OCI-LY3 (cell line): ENCODE measurements around the gene GTPBP1.
A peak's percentile ranks its signal among the peaks of the same experiment; 100 is the strongest.

Experiments used
- H2AFZ ChIP-seq: fragments of 200-600, 300-600 bp; shearing (Covaris generic); 2 replicates; pipeline ENCODE4 v1.6.0; 2014; ENCODE audit warnings: antibody characterized with exemption, low read depth, low read length
- H3K27ac ChIP-seq: fragments of 200-600, 300-600 bp; sonication (generic); 2 replicates; pipeline ENCODE4 v1.5.1; 2014; ENCODE audit warnings: mild to moderate bottlenecking, low read length, moderate library complexity, mixed read lengths
- H3K27me3 ChIP-seq: fragments of 200-600, 300-600 bp; sonication (generic); 2 replicates; pipeline ENCODE4 v1.6.1; 2014; ENCODE audit warnings: low read depth, low read length, mixed read lengths
- H3K36me3 ChIP-seq: fragments of 200-600, 300-600 bp; sonication (generic); replicated peaks from 2 replicates; pipeline ENCODE3; 2014; ENCODE audit warnings: low read depth, low read length, mixed read lengths
- H3K4me1 ChIP-seq: fragments of 300-600, 200-600 bp; sonication (generic); 2 replicates; pipeline ENCODE4 v1.6.1; 2014; ENCODE audit warnings: low read length, mixed read lengths
- H3K4me2 ChIP-seq: fragments of 200-600, 300-600 bp; sonication (generic); 2 replicates; pipeline ENCODE4 v1.6.1; 2014; ENCODE audit warnings: low read length, mixed read lengths
- H3K4me3 ChIP-seq: fragments of 300-600, 200-600 bp; sonication (generic); 2 replicates; pipeline ENCODE4 v1.5.1; 2014; ENCODE audit warnings: antibody characterized with exemption, mild to moderate bottlenecking, low read length, moderate library complexity
- H3K79me2 ChIP-seq: fragments of 300-600, 200-600 bp; shearing (Covaris generic); 2 replicates; pipeline ENCODE4 v1.6.1; 2014; ENCODE audit warnings: mild to moderate bottlenecking, low read length, mixed read lengths
- H3K9ac ChIP-seq: fragments of 300-600, 200-600 bp; shearing (Covaris generic); 2 replicates; pipeline ENCODE4 v1.6.0; 2014; ENCODE audit warnings: mild to moderate bottlenecking, low read length, moderate library complexity
- H3K9me3 ChIP-seq: fragments of 200-600, 300-600 bp; shearing (Covaris generic); 2 replicates; pipeline ENCODE4 v1.6.1; 2014; ENCODE audit warnings: low read length, mixed read lengths; ENCODE audit not compliant: insufficient read depth
- H4K20me1 ChIP-seq: fragments of 200-600, 300-600 bp; sonication (generic); 2 replicates; pipeline ENCODE4 v1.6.1; 2016; ENCODE audit warnings: low read length, mixed read lengths; ENCODE audit not compliant: insufficient read depth
- CTCF ChIP-seq: fragments of 200-600, 300-600 bp; sonication (generic); IDR thresholded peaks from 2 replicates; pipeline ENCODE4 v1.5.1; 2014; ENCODE audit warnings: antibody characterized with exemption, low read length, low read depth
- EZH2phosphoT487 ChIP-seq: fragments of 200-600 bp; shearing (Covaris generic); IDR thresholded peaks from 2 replicates; pipeline ENCODE4 v1.6.1; 2018; ENCODE audit warnings: antibody characterized with exemption, mixed run types, low read depth

The GTPBP1 gene

GRCh38 chr22:38699784-38700183 is 6.0 kb upstream of the GTPBP1 start:
- Histone ChIP-seq H3K79me2 (peaks cover 51% of the 10 kb centered on the region), H3K4me1 (peaks cover 23% of the 10 kb centered on the region), H4K20me1 (no peaks in the 10 kb centered on the region), H3K27me3 (no peaks in the 10 kb centered on the region), H3K4me3 (peak overlapping the region; percentile 92), H3K9ac (peak overlapping the region; percentile 94), H3K27ac (no peak overlapping the region), H2AFZ (no peak overlapping the region), H3K4me2 (peak overlapping the region; percentile 96), H3K9me3 (no peaks in the 10 kb centered on the region), H3K36me3 (peaks cover 19% of the 10 kb centered on the region)
- TF ChIP-seq EZH2phosphoT487 (no peak), CTCF (no peak)

GRCh38 chr22:38700270-38700788 is 5.4 kb upstream of the GTPBP1 start:
- Histone ChIP-seq H3K79me2 (peaks cover 47% of the 10 kb centered on the region), H2AFZ (peak overlapping the region; percentile 47)

GRCh38 chr22:38700789-38701628 is 4.7 kb upstream of the GTPBP1 start, which contains the start of gene JOSD1:
Gene JOSD1, minus strand, starts transcription at chr22:38700943. Its CDS starts 956 bp downstream, at chr22:38699987.
- peak within 1 kb of the TSS; percentile 93 for H2AFZ ChIP-seq
- H3K36me3 ChIP-seq = peaks cover 15% of the 10 kb centered on the region
- H3K4me1 ChIP-seq = peaks cover 24% of the 10 kb centered on the region
- no peaks in the 10 kb centered on the region for H3K9me3 ChIP-seq
- TF ChIP-seq EZH2phosphoT487 = no peak
- TF ChIP-seq CTCF = no peak; the same call in 1 of the 2 replicates
- peak within 1 kb of the TSS; percentile 50 for H3K27ac ChIP-seq
- H4K20me1 ChIP-seq = no peaks in the 10 kb centered on the region
- peak within 1 kb of the TSS; percentile 96 for H3K4me2 ChIP-seq
- peak within 1 kb of the TSS; percentile 92 for H3K4me3 ChIP-seq
- H3K9ac ChIP-seq = peak within 1 kb of the TSS; percentile 94
- no peaks in the 10 kb centered on the region for H3K27me3 ChIP-seq
- H3K79me2 ChIP-seq = peaks cover 47% of the 10 kb centered on the region

More at GRCh38 chr22:38700270-38700788, 5.4 kb upstream of the GTPBP1 start:
- peak overlapping the region; percentile 94 for H3K9ac ChIP-seq
- no peaks in the 10 kb centered on the region for H3K27me3 ChIP-seq
- peak overlapping the region; percentile 96 for H3K4me2 ChIP-seq
- H3K4me1 ChIP-seq = peaks cover 24% of the 10 kb centered on the region
- peaks cover 15% of the 10 kb centered on the region for H3K36me3 ChIP-seq
- H3K4me3 ChIP-seq = peak overlapping the region; percentile 92
- no peaks in the 10 kb centered on the region for H3K9me3 ChIP-seq
- H4K20me1 ChIP-seq = no peaks in the 10 kb centered on the region
- H3K27ac ChIP-seq = peak overlapping the region; percentile 47
- TF ChIP-seq EZH2phosphoT487 (no peak), CTCF (no peak)

GRCh38 chr22:38704654-38705234 is 1.0 kb upstream of the GTPBP1 start:
- peak overlapping the region; percentile 84 for H2AFZ ChIP-seq
- peaks cover 32% of the 10 kb centered on the region for H4K20me1 ChIP-seq
- peaks cover 41% of the 10 kb centered on the region for H3K4me1 ChIP-seq
- peak overlapping the region; percentile 67 for H3K9ac ChIP-seq
- no peak for TF ChIP-seq EZH2phosphoT487
- no peak for TF ChIP-seq CTCF
- H3K9me3 ChIP-seq = no peaks in the 10 kb centered on the region
- H3K79me2 ChIP-seq = peaks cover 48% of the 10 kb centered on the region
- H3K27ac ChIP-seq = peak overlapping the region; percentile 47
- H3K36me3 ChIP-seq = peaks cover 12% of the 10 kb centered on the region
- peak overlapping the region; percentile 78 for H3K4me3 ChIP-seq
- peak overlapping the region; percentile 76 for H3K4me2 ChIP-seq
- no peaks in the 10 kb centered on the region for H3K27me3 ChIP-seq
